H1 (cell line): ENCODE results near the gene EEF2.

ENCODE experiments used
- EZH2 ChIP-seq: fragments of 200-600 bp; sonication (generic); IDR thresholded peaks from 2 replicates; pipeline ENCODE4 v1.7.1; 2012; ENCODE audit warnings: low read depth, mild to moderate bottlenecking, moderate library complexity, low read length, inconsistent platforms; ENCODE audit not compliant: severe bottlenecking
- FOSL1 ChIP-seq: IDR thresholded peaks from 2 replicates; pipeline ENCODE4 v1.6.1; 2011; ENCODE audit warnings: mild to moderate bottlenecking, low read depth, low read length, moderate library complexity; ENCODE audit not compliant: insufficient read depth
- NRF1 ChIP-seq: IDR thresholded peaks from 2 replicates; pipeline ENCODE4 v1.6.1; 2011; ENCODE audit warnings: mild to moderate bottlenecking, low read depth, low read length, improper control_type of control experiment
- POLR2A ChIP-seq, 2 experiments: IDR thresholded peaks; 1 replicate in 1 of 2; 2 replicates in 1 of 2; pipeline ENCODE4 v1.6.1; 2011; ENCODE audit warnings: low read depth in 2 of 2, low read length in 2 of 2, mild to moderate bottlenecking in 2 of 2; ENCODE audit errors: control extremely low read depth in 1 of 2
- POLR2AphosphoS5 ChIP-seq: IDR thresholded peaks from 2 replicates; pipeline ENCODE4 v1.6.1; 2011; ENCODE audit warnings: low read depth, low read length
- SRF ChIP-seq: IDR thresholded peaks from 2 replicates; pipeline ENCODE4 v1.6.1; 2011; ENCODE audit warnings: mild to moderate bottlenecking, low read depth, low read length, moderate library complexity
- SUZ12 ChIP-seq: fragments of 200-600 bp; sonication (generic); IDR thresholded peaks from 2 replicates; pipeline ENCODE4 v1.6.1; 2012; ENCODE audit warnings: mild to moderate bottlenecking, inconsistent platforms, low read length, moderate library complexity, mixed read lengths
- TF ChIP-seq, protein P1 (sequence below), 3 experiments: IDR thresholded peaks; 1 replicate in 2 of 3; 2 replicates in 1 of 3; pipeline versions ENCODE4 v1.5.1 to v1.6.1; 2011; ENCODE audit warnings: low read length in 3 of 3, mild to moderate bottlenecking in 3 of 3, inconsistent platforms in 2 of 3, low read depth in 1 of 3, moderate library complexity in 1 of 3; ENCODE audit not compliant: insufficient read depth in 1 of 3; ENCODE audit errors: control extremely low read depth in 1 of 3

DNA sequence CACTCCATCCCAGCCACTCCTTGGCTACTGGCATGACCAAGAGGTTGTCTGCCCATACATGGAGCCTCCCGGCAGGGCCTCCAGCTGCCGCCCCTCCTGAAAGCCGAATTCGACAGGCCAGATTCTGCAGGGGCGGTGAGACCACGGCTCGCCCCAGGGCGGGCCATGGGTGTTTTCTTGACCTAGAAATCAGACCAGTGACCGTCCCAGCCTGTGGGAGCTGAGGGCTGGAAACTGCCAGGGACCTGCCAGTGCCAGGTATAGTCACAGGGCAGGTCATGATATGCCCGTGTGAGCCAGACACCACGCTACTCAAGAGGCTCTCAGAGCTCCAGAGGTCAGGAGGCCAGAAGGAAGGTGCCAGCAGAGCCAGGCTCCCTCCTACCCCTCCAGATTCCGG, 31.2 kb downstream of the EEF2 start:
- TF ChIP-seq FOSL1, result no peak
- TF ChIP-seq POLR2AphosphoS5, result no peak
- TF ChIP-seq POLR2A (IDR thresholded peaks at IDR 0.05; ENCODE audit: control extremely low read depth in 1 of 2, low read depth in 2 of 2, low read length in 2 of 2), result no peak
- TF ChIP-seq, protein P1, sequence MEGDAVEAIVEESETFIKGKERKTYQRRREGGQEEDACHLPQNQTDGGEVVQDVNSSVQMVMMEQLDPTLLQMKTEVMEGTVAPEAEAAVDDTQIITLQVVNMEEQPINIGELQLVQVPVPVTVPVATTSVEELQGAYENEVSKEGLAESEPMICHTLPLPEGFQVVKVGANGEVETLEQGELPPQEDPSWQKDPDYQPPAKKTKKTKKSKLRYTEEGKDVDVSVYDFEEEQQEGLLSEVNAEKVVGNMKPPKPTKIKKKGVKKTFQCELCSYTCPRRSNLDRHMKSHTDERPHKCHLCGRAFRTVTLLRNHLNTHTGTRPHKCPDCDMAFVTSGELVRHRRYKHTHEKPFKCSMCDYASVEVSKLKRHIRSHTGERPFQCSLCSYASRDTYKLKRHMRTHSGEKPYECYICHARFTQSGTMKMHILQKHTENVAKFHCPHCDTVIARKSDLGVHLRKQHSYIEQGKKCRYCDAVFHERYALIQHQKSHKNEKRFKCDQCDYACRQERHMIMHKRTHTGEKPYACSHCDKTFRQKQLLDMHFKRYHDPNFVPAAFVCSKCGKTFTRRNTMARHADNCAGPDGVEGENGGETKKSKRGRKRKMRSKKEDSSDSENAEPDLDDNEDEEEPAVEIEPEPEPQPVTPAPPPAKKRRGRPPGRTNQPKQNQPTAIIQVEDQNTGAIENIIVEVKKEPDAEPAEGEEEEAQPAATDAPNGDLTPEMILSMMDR (IDR thresholded peaks at IDR 0.05; ENCODE audit: control extremely low read depth in 1 of 3, insufficient read depth in 1 of 3, low read depth in 1 of 3, low read length in 3 of 3), result no peak
- TF ChIP-seq EZH2, result no peak
- TF ChIP-seq NRF1, result no peak
- no peak for TF ChIP-seq SUZ12
- TF ChIP-seq SRF, result no peak
